Adrenal gland (tissue), 5 donors: ENCODE measurements around the gene XYLT1.

Experiments
- CTCF ChIP-seq, 6 experiments: fragments of 450-650 bp in 4 of 6; fragments of 200-600 bp in 2 of 6; sonication (generic) in 1 of 6; IDR thresholded peaks; 1 replicate in 5 of 6; 2 replicates in 1 of 6; pipeline versions ENCODE4 v1.5.1 to v1.8.0; 2016 to 2021; ENCODE audit warnings: antibody characterized with exemption in 6 of 6, mild to moderate bottlenecking in 2 of 6, moderate library complexity in 1 of 6
- POLR2A ChIP-seq, 2 donors: fragments of 450-650 bp; IDR thresholded peaks; one replicate each; pipeline ENCODE4 v1.6.1; 2017; ENCODE audit warnings: antibody characterized with exemption in 2 of 2, mild to moderate bottlenecking in 2 of 2, moderate library complexity in 1 of 2
- donor health status: DM: no; HTN: no; CAD: no.

- TF ChIP-seq POLR2A (IDR thresholded peaks at IDR 0.05) (no peak), CTCF (IDR thresholded peaks at IDR 0.05) (no peak)
These were observed 168.1 kb downstream of the XYLT1 start for GRCh38 chr16:17302620-17303019.
